Measurements from ENCODE around the gene METTL25. TPM values are rescaled to one million over a fixed set of nuclear protein-coding genes. Genes with fewer than 3 reads are reported as not detected.

The METTL25 gene
- total RNA-seq, 1 donor from 2014 or later, result 14.3 TPM

- DNase-seq (ENCODE audit: extremely low spot score, unreplicated experiment), result no peak
- no peak for TF ChIP-seq CTCF (conservative IDR thresholded peaks at IDR 0.05)
- Mint-ChIP-seq H3K27ac (no peak overlapping the region), H3K9me3 (no peaks in the 10 kb centered on the region), H3K27me3 (no peaks in the 10 kb centered on the region), H3K4me1 (ENCODE audit: unreplicated experiment) (no peaks in the 10 kb centered on the region), H3K36me3 (no peaks in the 10 kb centered on the region), H3K4me3 (no peak overlapping the region)
Measured at GRCh38 chr12:82408844-82409243, 50.5 kb downstream of the METTL25 start.

- no peaks in the 10 kb centered on the region for H3K4me1 Mint-ChIP-seq (ENCODE audit: unreplicated experiment)
- no peaks in the 10 kb centered on the region for H3K36me3 Mint-ChIP-seq
- H3K27ac Mint-ChIP-seq, result no peak overlapping the region
- no peaks in the 10 kb centered on the region for H3K9me3 Mint-ChIP-seq
- no peaks in the 10 kb centered on the region for H3K27me3 Mint-ChIP-seq
- TF ChIP-seq CTCF (conservative IDR thresholded peaks at IDR 0.05), result no peak
- DNase-seq (ENCODE audit: extremely low spot score, unreplicated experiment), result no peak
- no peak overlapping the region for H3K4me3 Mint-ChIP-seq
Measured at GRCh38 chr12:82411546-82412230, 53.4 kb downstream of the METTL25 start.

GRCh38 chr12:82412246-82412645 lies 53.9 kb downstream of the METTL25 start:
- H3K36me3 Mint-ChIP-seq, result no peaks in the 10 kb centered on the region
- DNase-seq (ENCODE audit: extremely low spot score, unreplicated experiment), result no peak

GRCh38 chr12:82414044-82414443 lies 55.7 kb downstream of the METTL25 start:
- no peak for TF ChIP-seq CTCF (conservative IDR thresholded peaks at IDR 0.05)
- Mint-ChIP-seq H3K36me3 (no peaks in the 10 kb centered on the region), H3K27ac (no peak overlapping the region), H3K4me1 (ENCODE audit: unreplicated experiment) (no peaks in the 10 kb centered on the region), H3K27me3 (no peaks in the 10 kb centered on the region), H3K4me3 (no peak overlapping the region), H3K9me3 (no peaks in the 10 kb centered on the region)
- DNase-seq (ENCODE audit: extremely low spot score, unreplicated experiment), result no peak

More at GRCh38 chr12:82412246-82412645, 53.9 kb downstream of the METTL25 start:
- H3K4me3 Mint-ChIP-seq, result no peak overlapping the region
- no peaks in the 10 kb centered on the region for H3K4me1 Mint-ChIP-seq (ENCODE audit: unreplicated experiment)
- no peak overlapping the region for H3K27ac Mint-ChIP-seq
- H3K9me3 Mint-ChIP-seq, result no peaks in the 10 kb centered on the region
- TF ChIP-seq CTCF (conservative IDR thresholded peaks at IDR 0.05), result no peak
- no peaks in the 10 kb centered on the region for H3K27me3 Mint-ChIP-seq

- Mint-ChIP-seq H3K9me3 (peaks cover 2% of the 10 kb centered on the region), H3K4me3 (no peak overlapping the region), H3K27me3 (no peaks in the 10 kb centered on the region), H3K36me3 (no peaks in the 10 kb centered on the region), H3K27ac (no peak overlapping the region), H3K4me1 (ENCODE audit: unreplicated experiment) (no peaks in the 10 kb centered on the region)
- no peak for TF ChIP-seq CTCF (conservative IDR thresholded peaks at IDR 0.05)
- no peak for DNase-seq (ENCODE audit: extremely low spot score, unreplicated experiment)
Measured at GRCh38 chr12:82414926-82415325, 56.6 kb downstream of the METTL25 start.

Data from type B pancreatic cell (in vitro differentiated cells).